ENCODE measurements around the gene RAPGEF2. TPM values are rescaled to one million over a fixed set of nuclear protein-coding genes. Genes with fewer than 3 reads are reported as not detected.
"Not testable (repeated sequence)": the region's sequence is repeated elsewhere in the genome, so short reads cannot be mapped to it uniquely, and the experiment has no call there.

RAPGEF2 gene
- total RNA-seq = 82.6 TPM

- DNase-seq = peak; percentile 96
Measured at GRCh38 chr4:159102622-159103383, at the start of gene RAPGEF2. RAPGEF2 (plus strand) TSS chr4:159103079; CDS start chr4:159104163, 1,084 bp downstream.

- peak; percentile 14 for DNase-seq
Measured at GRCh38 chr4:159055833-159056232, 47.0 kb upstream of the RAPGEF2 start.

GRCh38 chr4:159060161-159060560, 42.7 kb upstream of the RAPGEF2 start:
- no peak for DNase-seq

GRCh38 chr4:159062381-159062780, 40.5 kb upstream of the RAPGEF2 start:
- no peak for DNase-seq

- no peak for DNase-seq
Measured at GRCh38 chr4:159065513-159066240, 37.2 kb upstream of the RAPGEF2 start.

GRCh38 chr4:159068139-159068538, 34.7 kb upstream of the RAPGEF2 start:
- DNase-seq = not testable (repeated sequence)

GRCh38 chr4:159069922-159070321, 33.0 kb upstream of the RAPGEF2 start:
- no peak for DNase-seq

GRCh38 chr4:159070742-159071141, 32.1 kb upstream of the RAPGEF2 start:
- no peak for DNase-seq

GRCh38 chr4:159071178-159071968, 31.5 kb upstream of the RAPGEF2 start:
- peak; percentile 10 for DNase-seq

GRCh38 chr4:159071969-159072765, 30.7 kb upstream of the RAPGEF2 start:
- DNase-seq = no peak

- DNase-seq = no peak
Measured at GRCh38 chr4:159075531-159075932, 27.3 kb upstream of the RAPGEF2 start.

- DNase-seq = not testable (repeated sequence)
Measured at GRCh38 chr4:159077018-159077417, 25.9 kb upstream of the RAPGEF2 start.

- peak; percentile 53 for DNase-seq
Measured at GRCh38 chr4:159077702-159078495, 25.0 kb upstream of the RAPGEF2 start.

GRCh38 chr4:159079074-159079473, 23.8 kb upstream of the RAPGEF2 start:
- DNase-seq = no peak

GRCh38 chr4:159086606-159087005, 16.3 kb upstream of the RAPGEF2 start:
- DNase-seq = no peak

GRCh38 chr4:159090255-159090654, 12.6 kb upstream of the RAPGEF2 start:
- DNase-seq = no peak

GRCh38 chr4:159094156-159094555, 8.7 kb upstream of the RAPGEF2 start:
- DNase-seq = not testable (repeated sequence)

- no peak for DNase-seq
Measured at GRCh38 chr4:159096434-159096833, 6.4 kb upstream of the RAPGEF2 start.

- DNase-seq = no peak
Measured at GRCh38 chr4:159097144-159097543, 5.7 kb upstream of the RAPGEF2 start.

GRCh38 chr4:159097785-159098184, 5.1 kb upstream of the RAPGEF2 start:
- peak; percentile 2 for DNase-seq

Measured in tongue (tissue), 2 donors.